COR-L47 (cell line): ENCODE measurements around the gene E2F7.

Source experiments
- DNase-seq: peaks from one replicate; lab custom pipeline; 2025; lab: John Stamatoyannopoulos, UW

The E2F7 gene

DNA sequence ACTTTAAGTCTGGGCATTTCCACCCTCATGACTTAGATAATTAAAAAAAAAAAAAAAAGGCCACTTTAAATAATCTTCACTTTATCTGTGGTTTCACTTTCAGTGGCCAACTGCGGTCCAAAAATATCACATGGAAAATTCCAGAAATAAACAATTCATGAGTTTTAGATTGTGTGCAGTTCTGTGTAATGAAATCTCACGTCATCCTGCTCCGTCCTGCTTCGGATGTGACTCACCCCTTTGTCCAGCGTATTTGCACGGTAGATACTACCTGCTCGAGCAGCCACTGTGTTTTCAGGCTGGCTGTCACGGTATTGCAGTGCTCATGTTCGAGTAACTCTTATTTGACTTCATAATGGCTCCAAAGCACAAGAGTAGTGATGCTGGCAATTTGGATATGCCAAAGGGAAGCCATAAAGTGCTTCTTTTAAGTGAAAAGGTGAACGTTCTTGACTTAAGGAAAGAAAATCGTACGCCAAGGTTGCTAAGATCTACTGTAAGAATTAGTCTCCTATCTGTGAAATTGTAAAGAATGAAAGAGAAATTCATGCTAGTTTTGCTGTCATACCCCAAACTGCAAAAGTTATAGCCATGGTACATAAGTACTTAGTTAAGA, 2.4 kb downstream of the E2F7 start:
- DNase-seq, result peak; percentile 33

- DNase-seq, result no peak
Measured at GRCh38 chr12:77062396-77062795, 3.0 kb downstream of the E2F7 start.

GRCh38 chr12:77060883-77061240, 4.5 kb downstream of the E2F7 start:
- no peak for DNase-seq

- no peak for DNase-seq
Measured at GRCh38 chr12:77060136-77060882, 5.1 kb downstream of the E2F7 start.

DNA sequence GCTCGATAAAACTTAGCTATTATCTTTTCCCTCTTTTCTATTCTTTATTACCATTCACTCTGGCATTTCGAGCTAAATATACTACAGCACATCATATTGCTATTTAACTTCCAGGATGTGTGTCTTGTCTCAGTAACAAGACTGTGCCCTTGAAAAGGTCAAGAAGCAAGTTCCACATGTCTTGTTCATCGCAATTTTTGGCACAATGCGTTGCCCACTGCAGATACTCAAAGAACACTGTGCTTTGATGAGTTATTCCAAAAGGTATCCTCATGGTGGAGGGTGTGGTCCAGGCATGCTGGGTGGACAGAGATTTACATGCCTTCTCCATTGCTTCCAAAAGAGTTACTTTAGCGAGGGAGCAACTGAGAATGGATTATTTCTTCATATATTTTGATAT, 6.6 kb downstream of the E2F7 start:
- DNase-seq, result no peak

DNA sequence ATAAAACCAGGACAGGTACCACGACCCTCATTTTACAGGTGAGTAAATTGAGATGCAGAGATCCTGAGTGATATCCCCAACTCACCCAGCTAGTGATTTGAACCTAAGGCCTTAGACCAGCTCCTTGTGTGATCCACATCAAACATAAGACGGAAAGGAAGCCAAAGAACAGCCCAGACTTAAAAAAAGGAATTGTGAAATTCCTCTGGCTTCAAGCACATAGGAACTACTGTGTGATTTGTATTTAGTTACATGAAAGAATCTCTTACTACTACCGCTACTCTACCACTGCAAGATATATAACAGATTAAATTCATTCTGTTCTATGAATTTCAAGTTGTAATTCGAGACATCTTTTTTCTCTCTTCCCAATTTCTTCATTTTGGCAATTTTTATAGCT, 10.5 kb downstream of the E2F7 start:
- DNase-seq, result no peak

GRCh38 chr12:77053259-77053658, 12.1 kb downstream of the E2F7 start:
- DNase-seq, result no peak

DNA sequence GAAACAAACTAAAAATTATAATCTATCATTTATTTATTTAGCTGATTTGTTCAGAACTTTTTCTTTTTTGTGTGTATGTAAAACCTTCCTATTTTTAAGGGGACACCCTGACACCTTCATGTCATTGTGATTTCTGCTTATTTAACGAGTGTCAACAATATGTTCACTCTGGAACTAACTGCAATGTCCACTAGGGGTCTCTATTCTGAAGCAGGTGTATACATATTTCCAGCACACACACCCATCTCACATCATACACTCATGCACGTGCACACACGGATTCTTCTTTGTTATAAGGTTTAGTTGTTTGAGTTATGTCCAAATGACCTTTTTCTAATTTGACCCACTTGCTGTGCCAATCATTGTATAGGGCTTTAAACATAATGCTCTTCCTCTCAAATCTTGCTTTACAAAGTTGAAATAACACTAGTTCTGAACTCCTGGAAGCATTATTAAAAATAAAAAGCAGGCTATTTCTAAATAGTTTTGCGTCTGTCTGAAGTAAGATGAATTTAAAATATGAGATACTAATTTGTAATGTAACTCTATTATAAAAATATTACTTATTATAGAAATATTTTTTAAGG, 15.5 kb downstream of the E2F7 start:
- DNase-seq, result peak; percentile 68

GRCh38 chr12:77047341-77048109, 17.8 kb downstream of the E2F7 start:
- DNase-seq, result no peak

- no peak for DNase-seq
Measured at GRCh38 chr12:77046468-77046867, 18.9 kb downstream of the E2F7 start.

GRCh38 chr12:77045183-77045582, 20.2 kb downstream of the E2F7 start:
- DNase-seq, result no peak

GRCh38 chr12:77044721-77045120, 20.6 kb downstream of the E2F7 start:
- no peak for DNase-seq

DNA sequence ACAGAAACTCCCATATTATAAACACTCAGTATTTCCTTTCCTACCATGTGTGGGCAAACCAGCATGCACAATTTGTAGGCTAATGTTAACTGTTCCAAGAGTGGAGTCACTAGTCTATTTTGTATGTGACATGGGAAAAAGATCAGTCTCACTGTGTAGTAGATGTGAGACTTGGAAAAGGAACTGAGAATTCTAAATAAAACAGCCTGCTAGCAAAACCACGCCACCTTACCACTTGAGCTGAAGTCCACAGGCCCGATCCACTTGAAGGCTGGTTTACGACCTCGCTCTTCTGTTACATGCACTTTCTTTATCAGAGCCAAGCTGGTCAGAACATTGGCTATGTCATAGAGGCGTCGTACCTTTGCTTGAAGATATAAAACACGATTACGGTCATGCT, 22.5 kb downstream of the E2F7 start:
- no peak for DNase-seq

- DNase-seq, result no peak
Measured at GRCh38 chr12:77040231-77040630, 25.1 kb downstream of the E2F7 start.

- DNase-seq, result no peak
Measured at GRCh38 chr12:77035226-77035625, 30.1 kb downstream of the E2F7 start.

- DNase-seq, result no peak
Measured at GRCh38 chr12:77033658-77034536, 31.5 kb downstream of the E2F7 start.

GRCh38 chr12:77032406-77032805, 33.0 kb downstream of the E2F7 start:
- no peak for DNase-seq

DNA sequence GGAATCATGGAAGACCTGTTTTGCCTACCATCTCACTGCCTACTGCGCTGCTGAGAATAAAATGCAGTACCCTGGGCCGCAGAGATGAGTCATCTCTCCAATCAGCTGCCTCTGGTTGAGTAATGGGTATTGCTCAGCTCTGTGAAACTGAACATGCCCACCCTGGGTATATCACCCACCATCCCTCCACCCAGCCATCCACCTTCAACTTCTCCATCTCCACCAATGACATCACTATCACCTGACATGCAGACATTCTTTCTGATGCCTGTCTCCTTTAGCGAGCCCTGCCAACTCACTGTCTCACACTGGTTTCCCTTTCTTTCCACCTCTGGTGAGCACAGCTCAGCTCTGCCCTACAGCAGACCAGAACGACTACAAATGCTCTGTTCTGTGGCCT, 33.6 kb downstream of the E2F7 start:
- no peak for DNase-seq

DNA sequence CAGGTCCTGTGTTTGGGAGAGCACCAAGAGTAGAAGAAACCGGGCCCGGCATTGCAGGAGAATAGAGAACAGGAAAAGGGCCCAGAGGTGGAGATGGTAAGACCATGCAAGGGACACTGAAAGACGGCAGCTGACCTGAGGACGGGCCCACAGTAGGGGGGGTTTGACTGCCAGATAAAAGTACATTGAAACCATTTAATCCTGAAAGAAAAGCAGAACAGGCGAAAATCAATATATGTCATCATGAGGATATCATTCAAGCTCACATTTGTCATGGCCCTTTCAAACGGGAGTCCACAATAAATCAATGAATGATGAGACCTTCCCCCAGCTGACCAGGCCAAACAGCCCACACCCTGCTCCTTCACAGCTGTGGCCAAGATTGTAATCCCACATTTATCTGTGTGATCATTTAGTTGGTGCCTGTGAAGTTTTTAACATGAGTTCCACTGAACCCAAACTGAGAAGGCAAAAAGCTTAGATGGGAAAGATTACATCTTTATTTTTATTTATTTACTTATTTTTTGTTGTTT, 39.5 kb downstream of the E2F7 start:
- DNase-seq, result no peak

- DNase-seq, result no peak
Measured at GRCh38 chr12:77023501-77023900, 41.9 kb downstream of the E2F7 start.

DNA sequence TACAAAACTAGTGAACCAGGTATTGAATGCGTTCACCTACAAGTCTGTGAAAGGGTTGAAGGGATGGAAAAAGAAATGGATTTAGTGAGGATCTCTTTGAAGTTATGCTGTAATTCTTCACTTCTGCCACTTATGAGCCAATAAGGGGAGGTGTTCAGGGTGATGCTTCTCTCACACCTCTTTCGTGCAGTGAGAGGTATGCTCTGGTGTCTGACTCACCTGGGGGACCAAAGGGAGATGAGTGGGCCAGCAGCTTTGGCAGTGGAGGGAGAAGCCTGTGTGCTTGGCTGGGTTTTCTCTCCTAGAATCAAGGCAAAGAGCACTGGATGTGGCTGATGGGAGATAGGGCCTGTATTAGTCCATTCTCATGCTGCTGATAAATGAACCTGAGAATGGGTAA, 45.4 kb downstream of the E2F7 start:
- DNase-seq, result no peak

DNA sequence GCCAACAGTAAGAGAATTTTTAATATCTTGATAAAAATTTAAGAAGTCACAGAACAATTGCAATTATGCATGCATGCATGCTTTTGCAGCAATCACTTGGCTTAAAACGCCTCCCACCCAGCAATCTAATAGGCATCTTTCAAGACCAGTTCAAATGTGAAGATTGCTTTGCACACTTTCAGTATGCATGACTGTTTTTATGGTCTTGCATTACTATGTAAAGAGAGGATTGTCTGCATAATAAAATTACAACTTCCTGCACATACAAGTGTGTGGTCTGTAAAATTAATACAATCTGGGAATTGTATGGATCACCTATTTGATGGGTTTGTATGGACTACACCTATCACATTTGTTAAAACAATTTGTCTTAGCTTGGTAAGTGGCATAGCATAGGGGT, 48.8 kb downstream of the E2F7 start:
- DNase-seq, result no peak
